Panc1 (cell line): ENCODE results near the gene CASP3. TPM values are rescaled to one million over a fixed set of nuclear protein-coding genes. Genes with fewer than 3 reads are reported as not detected.
"Not testable (repeated sequence)": the region's sequence is repeated elsewhere in the genome, so short reads cannot be mapped to it uniquely, and the experiment has no call there.

ENCODE experiments used
- ATAC-seq: fragments of 200-7000 bp; cut with Tn5 transposase; 2 replicates; pipeline ENCODE4 v1.9.1; 2020; ENCODE audit warnings: mild to moderate bottlenecking, moderate library complexity
- BruUV-seq: library from RNA; stranded (reverse); fragments of 400-500 nt; replicated peaks from 2 replicates; lab custom pipeline; 2021; lab: Mats Ljungman, UMichigan
- CTCF ChIA-PET: fragments of 300-600 bp; sonication (Branson Sonifier 250); formaldehyde crosslinking; loops from one replicate; lab custom pipeline; 2022; ENCODE audit warnings: antibody characterized with exemption; lab: Charles Lee
- POLR2A ChIA-PET: fragments of 300-600 bp; sonication (Branson Sonifier 250); formaldehyde crosslinking; loops from one replicate; lab custom pipeline; 2022; ENCODE audit warnings: antibody characterized with exemption; lab: Charles Lee
- DNase-seq: peaks from one replicate; pipeline ENCODE4 v3.0.0-alpha.2; 2010; ENCODE audit warnings: low read depth, low spot score
- H3K27ac ChIP-seq: 2 replicates; pipeline ENCODE4 v1.5.1; 2011; ENCODE audit warnings: mild to moderate bottlenecking, low read length, inconsistent platforms
- H3K27me3 ChIP-seq: fragments of 200-500 bp; sonication (Bioruptor generic); 2 replicates; pipeline ENCODE4 v1.6.0; 2014; ENCODE audit warnings: low read length, inconsistent platforms; ENCODE audit not compliant: control insufficient read depth, insufficient read depth
- H3K36me3 ChIP-seq: fragments of 200-500 bp; sonication (Bioruptor generic); 2 replicates; pipeline ENCODE4 v1.5.1; 2014; ENCODE audit warnings: inconsistent platforms, mild to moderate bottlenecking, low read length, moderate library complexity; ENCODE audit not compliant: control insufficient read depth, insufficient read depth
- H3K4me1 ChIP-seq: 2 replicates; pipeline ENCODE4 v1.5.1; 2011; ENCODE audit warnings: inconsistent platforms, mild to moderate bottlenecking, low read length, moderate library complexity; ENCODE audit not compliant: control insufficient read depth, insufficient read depth
- H3K4me3 ChIP-seq, 2 experiments: 2 replicates each; pipeline ENCODE4 v1.5.1; 2011 to 2012; ENCODE audit warnings: low read depth in 2 of 2, low read length in 2 of 2, mild to moderate bottlenecking in 2 of 2, inconsistent platforms in 1 of 2, moderate library complexity in 1 of 2
- H3K9me3 ChIP-seq: fragments of 200-500 bp; sonication (Bioruptor generic); 2 replicates; pipeline ENCODE4 v1.5.1; 2014; ENCODE audit warnings: low read depth, mild to moderate bottlenecking, inconsistent platforms, low read length, moderate library complexity; ENCODE audit not compliant: control insufficient read depth, insufficient read depth
- POLR2AphosphoS5 ChIP-seq: IDR thresholded peaks from 2 replicates; pipeline ENCODE4 v1.6.1; 2012; ENCODE audit warnings: mild to moderate bottlenecking, low read depth, low read length, moderate library complexity
- SIN3A ChIP-seq: IDR thresholded peaks from 2 replicates; pipeline ENCODE4 v1.6.1; 2012; ENCODE audit warnings: low read depth, mild to moderate bottlenecking, low read length, moderate library complexity, borderline replicate concordance; ENCODE audit not compliant: insufficient read depth
- TCF7L2 ChIP-seq: IDR thresholded peaks from 2 replicates; pipeline ENCODE4 v1.6.1; 2011; ENCODE audit warnings: mild to moderate bottlenecking, low read depth, low read length, inconsistent platforms
- in situ Hi-C: cut with HindIII; loops from 2 replicates; pipeline ENCODE4 v1.10.0; 2016; ENCODE audit warnings: low sequenced_read_pairs, low pct_unique_long_range_greater_than_20kb
- intact Hi-C: fragments of 100-400 bp; cut with micrococcal nuclease; formaldehyde crosslinking; loops from one replicate; pipeline ENCODE4 v1.10.0; 2022; ENCODE audit not compliant: unreplicated experiment
- total RNA-seq: library from RNA; stranded (reverse); gene quantifications from one replicate; pipeline ENCODE4 v1.2.1, GENCODE V29; 2021; ENCODE audit not compliant: unreplicated experiment
- TF ChIP-seq, protein P1 (sequence below), 2 experiments: IDR thresholded peaks; 2 replicates each; pipeline ENCODE4 v1.6.1; 2011 to 2012; ENCODE audit warnings: low read depth in 2 of 2, control low read depth in 1 of 2, low read length in 1 of 2, mild to moderate bottlenecking in 1 of 2, moderate library complexity in 1 of 2; ENCODE audit not compliant: insufficient read depth in 1 of 2
- TF ChIP-seq, protein P2 (sequence below): fragments of 450-650 bp; IDR thresholded peaks from 2 replicates; pipeline ENCODE4 v1.5.1; 2017; ENCODE audit warnings: mild to moderate bottlenecking

The CASP3 gene
- total RNA-seq, 1 experiment from 2014 or later: 24.3 TPM

DNA sequence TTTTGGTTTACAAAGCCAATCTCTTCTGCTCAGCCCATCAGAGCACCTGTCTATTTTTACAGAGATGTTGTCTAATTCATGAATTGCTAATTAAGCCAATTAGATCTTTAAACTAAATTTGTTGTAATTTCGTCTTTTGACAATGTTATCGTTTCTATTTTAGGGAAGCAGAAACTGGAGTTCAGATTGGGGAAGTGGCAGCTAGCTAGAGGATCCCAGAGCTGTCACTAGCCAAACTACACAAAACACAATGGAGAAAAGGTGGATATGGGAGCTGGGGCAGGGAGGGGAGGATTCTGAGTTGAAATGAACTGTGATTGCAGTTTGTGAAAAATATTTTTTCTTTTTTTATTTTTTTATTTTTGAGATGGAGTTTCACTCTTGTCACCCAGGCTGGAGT, 35.8 kb downstream of the CASP3 start:
- in situ Hi-C loops (no loop called here), intact Hi-C loops (loop anchor here (10.0 kb wide), 1 partner anchor 59 kb away; no protein-coding TSS in a partner anchor)
- no peak for DNase-seq
- H3K27me3 ChIP-seq: no peaks in the 10 kb centered on the region
- BruUV-seq: no TSS peak
- H3K4me3 ChIP-seq: no peak overlapping the region
- H3K4me1 ChIP-seq: no peaks in the 10 kb centered on the region
- ChIA-PET POLR2A (no interaction called here), CTCF (no interaction called here)
- no peaks in the 10 kb centered on the region for H3K36me3 ChIP-seq
- ATAC-seq: no peak
- H3K27ac ChIP-seq: no peak overlapping the region
- no peak for TF ChIP-seq POLR2AphosphoS5
- no peak for TF ChIP-seq TCF7L2
- TF ChIP-seq, protein P1, sequence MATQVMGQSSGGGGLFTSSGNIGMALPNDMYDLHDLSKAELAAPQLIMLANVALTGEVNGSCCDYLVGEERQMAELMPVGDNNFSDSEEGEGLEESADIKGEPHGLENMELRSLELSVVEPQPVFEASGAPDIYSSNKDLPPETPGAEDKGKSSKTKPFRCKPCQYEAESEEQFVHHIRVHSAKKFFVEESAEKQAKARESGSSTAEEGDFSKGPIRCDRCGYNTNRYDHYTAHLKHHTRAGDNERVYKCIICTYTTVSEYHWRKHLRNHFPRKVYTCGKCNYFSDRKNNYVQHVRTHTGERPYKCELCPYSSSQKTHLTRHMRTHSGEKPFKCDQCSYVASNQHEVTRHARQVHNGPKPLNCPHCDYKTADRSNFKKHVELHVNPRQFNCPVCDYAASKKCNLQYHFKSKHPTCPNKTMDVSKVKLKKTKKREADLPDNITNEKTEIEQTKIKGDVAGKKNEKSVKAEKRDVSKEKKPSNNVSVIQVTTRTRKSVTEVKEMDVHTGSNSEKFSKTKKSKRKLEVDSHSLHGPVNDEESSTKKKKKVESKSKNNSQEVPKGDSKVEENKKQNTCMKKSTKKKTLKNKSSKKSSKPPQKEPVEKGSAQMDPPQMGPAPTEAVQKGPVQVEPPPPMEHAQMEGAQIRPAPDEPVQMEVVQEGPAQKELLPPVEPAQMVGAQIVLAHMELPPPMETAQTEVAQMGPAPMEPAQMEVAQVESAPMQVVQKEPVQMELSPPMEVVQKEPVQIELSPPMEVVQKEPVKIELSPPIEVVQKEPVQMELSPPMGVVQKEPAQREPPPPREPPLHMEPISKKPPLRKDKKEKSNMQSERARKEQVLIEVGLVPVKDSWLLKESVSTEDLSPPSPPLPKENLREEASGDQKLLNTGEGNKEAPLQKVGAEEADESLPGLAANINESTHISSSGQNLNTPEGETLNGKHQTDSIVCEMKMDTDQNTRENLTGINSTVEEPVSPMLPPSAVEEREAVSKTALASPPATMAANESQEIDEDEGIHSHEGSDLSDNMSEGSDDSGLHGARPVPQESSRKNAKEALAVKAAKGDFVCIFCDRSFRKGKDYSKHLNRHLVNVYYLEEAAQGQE (IDR thresholded peaks at IDR 0.05; ENCODE audit: insufficient read depth in 1 of 2, low read depth in 2 of 2, low read length in 1 of 2): no peak
- TF ChIP-seq SIN3A: no peak
- H3K9me3 ChIP-seq: no peaks in the 10 kb centered on the region

DNA sequence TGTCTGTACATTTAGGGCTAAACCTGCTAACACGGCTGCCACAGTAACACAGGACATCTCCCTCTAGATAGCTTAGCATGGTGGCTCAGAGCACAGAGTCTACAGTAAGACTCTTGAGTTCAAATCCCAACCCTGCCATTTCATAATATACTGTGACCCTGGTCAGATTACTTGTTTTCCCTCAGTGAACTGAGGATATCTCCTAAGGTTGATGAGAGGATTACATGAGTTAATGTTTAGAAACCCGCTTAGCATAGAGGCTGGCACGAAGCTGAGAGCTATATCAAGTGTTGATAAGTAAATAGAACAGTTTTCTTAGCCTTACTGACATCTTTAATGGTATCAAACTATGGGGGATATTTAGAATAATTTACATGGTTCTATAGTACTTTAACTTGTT, 37.2 kb downstream of the CASP3 start:
- Histone ChIP-seq H3K27me3 (no peaks in the 10 kb centered on the region), H3K9me3 (no peaks in the 10 kb centered on the region), H3K4me1 (no peaks in the 10 kb centered on the region), H3K27ac (no peak overlapping the region), H3K4me3 (no peak overlapping the region), H3K36me3 (no peaks in the 10 kb centered on the region)
- in situ Hi-C loops (no loop called here), intact Hi-C loops (loop anchor here (10.0 kb wide), 1 partner anchor 57 kb away; no protein-coding TSS in a partner anchor)
- POLR2A ChIA-PET: no interaction called here
- ATAC-seq (no peak), DNase-seq (no peak)
- BruUV-seq: no TSS peak
- CTCF ChIA-PET: no interaction called here
- TF ChIP-seq, protein P1 (IDR thresholded peaks at IDR 0.05; ENCODE audit: insufficient read depth in 1 of 2, low read depth in 2 of 2, low read length in 1 of 2): no peak
- TF ChIP-seq SIN3A: no peak
- TF ChIP-seq POLR2AphosphoS5: no peak
- TF ChIP-seq TCF7L2: no peak
- TF ChIP-seq, protein P2, sequence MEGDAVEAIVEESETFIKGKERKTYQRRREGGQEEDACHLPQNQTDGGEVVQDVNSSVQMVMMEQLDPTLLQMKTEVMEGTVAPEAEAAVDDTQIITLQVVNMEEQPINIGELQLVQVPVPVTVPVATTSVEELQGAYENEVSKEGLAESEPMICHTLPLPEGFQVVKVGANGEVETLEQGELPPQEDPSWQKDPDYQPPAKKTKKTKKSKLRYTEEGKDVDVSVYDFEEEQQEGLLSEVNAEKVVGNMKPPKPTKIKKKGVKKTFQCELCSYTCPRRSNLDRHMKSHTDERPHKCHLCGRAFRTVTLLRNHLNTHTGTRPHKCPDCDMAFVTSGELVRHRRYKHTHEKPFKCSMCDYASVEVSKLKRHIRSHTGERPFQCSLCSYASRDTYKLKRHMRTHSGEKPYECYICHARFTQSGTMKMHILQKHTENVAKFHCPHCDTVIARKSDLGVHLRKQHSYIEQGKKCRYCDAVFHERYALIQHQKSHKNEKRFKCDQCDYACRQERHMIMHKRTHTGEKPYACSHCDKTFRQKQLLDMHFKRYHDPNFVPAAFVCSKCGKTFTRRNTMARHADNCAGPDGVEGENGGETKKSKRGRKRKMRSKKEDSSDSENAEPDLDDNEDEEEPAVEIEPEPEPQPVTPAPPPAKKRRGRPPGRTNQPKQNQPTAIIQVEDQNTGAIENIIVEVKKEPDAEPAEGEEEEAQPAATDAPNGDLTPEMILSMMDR: no peak

DNA sequence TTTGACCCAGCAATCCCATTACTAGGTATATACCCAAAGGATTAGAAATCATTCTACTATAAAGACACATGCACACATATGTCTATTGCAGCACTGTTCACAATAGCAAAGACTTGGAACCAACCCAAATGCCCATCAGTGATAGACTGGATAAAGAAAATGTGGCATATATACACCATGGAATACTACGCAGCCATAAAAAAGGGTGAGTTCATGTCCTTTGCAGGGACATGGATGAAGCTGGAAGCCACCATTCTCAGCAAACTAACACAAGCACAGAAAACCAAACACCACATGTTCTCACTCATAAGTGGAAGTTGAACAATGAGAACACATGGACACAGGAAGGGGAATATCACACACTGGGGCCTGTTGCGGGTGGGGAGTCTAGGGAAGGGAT, 41.8 kb downstream of the CASP3 start:
- POLR2A ChIA-PET, in situ Hi-C loops, H3K27me3 ChIP-seq, H3K27ac ChIP-seq, H3K4me1 ChIP-seq, H3K36me3 ChIP-seq, ATAC-seq, CTCF ChIA-PET, H3K4me3 ChIP-seq, BruUV-seq, intact Hi-C loops, H3K9me3 ChIP-seq, DNase-seq: not testable (repeated sequence)

DNA sequence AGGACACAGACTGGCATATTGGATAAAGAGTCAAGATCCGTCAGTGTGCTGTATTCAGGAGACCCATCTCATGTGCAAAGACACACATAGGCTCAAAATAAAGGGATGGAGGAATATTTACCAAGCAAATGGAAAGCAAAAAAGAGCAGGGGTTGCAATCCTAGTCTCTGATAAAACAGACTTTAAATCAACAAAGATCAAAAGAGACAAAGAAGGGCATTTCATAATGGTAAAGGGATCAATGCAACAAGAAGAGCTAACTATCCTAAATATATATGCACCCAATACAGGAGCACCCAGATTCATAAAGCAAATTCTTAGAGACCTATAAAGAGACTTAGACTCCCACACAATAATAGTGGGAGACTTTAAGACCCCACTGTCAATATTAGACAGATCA, 46.4 kb downstream of the CASP3 start:
- H3K9me3 ChIP-seq, BruUV-seq, intact Hi-C loops, H3K27me3 ChIP-seq, in situ Hi-C loops, H3K4me3 ChIP-seq, H3K4me1 ChIP-seq, ATAC-seq, CTCF ChIA-PET, H3K27ac ChIP-seq, POLR2A ChIA-PET, DNase-seq, H3K36me3 ChIP-seq: not testable (repeated sequence)
